ENCODE data around the gene SMIM44.

DNA sequence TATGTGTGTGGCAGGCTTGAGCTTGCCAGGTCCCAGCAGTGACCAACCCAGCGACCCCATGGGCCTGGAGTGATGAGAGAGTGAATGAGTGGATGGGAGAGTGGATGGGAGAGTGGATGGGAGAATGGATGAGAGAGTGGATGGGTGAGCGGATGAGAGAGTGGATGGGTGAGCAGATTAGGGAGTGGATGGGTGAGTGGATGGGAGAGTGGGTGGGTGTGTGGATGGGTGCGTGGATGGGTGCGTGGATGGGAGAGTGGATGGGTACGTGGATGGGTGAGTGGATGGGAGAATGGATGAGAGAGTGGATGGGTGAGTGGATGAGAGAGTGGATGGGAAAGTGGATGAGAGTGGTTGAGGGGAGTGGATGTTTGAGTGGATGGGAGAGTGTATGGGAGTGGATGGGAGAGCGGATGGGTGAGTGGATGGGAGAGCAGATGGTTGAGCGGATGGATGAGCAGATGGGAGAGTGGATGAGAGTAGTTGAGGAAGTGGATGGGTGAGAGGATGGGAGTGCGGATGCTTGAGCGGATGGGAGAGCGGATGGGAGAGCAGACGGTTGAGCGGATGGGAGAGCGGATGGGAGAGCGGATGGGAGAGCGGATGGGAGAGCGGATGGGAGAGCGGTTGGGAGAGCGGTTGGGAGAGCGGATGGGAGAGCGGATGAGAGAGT, 45.4 kb upstream of the SMIM44 start:
- TF ChIP-seq EZH2 (IDR thresholded peaks at IDR 0.05; ENCODE audit: low read length), result no peak
- TF ChIP-seq, protein P1, sequence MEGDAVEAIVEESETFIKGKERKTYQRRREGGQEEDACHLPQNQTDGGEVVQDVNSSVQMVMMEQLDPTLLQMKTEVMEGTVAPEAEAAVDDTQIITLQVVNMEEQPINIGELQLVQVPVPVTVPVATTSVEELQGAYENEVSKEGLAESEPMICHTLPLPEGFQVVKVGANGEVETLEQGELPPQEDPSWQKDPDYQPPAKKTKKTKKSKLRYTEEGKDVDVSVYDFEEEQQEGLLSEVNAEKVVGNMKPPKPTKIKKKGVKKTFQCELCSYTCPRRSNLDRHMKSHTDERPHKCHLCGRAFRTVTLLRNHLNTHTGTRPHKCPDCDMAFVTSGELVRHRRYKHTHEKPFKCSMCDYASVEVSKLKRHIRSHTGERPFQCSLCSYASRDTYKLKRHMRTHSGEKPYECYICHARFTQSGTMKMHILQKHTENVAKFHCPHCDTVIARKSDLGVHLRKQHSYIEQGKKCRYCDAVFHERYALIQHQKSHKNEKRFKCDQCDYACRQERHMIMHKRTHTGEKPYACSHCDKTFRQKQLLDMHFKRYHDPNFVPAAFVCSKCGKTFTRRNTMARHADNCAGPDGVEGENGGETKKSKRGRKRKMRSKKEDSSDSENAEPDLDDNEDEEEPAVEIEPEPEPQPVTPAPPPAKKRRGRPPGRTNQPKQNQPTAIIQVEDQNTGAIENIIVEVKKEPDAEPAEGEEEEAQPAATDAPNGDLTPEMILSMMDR (optimal IDR thresholded peaks at IDR 0.05 in 1 of 3, IDR thresholded peaks at IDR 0.05 in 1 of 3, conservative IDR thresholded peaks at IDR 0.05 in 1 of 3; ENCODE audit: extremely low read depth in 1 of 3, insufficient read depth in 2 of 3, low read length in 3 of 3), result no peak
